SK-N-SH (cell line): ENCODE data around the gene APEX2.

Experiments
- CTCF ChIP-seq: fragments of 200-600 bp; sonication (generic); IDR thresholded peaks from 2 replicates; pipeline ENCODE4 v1.6.1; 2017; ENCODE audit warnings: antibody characterized with exemption, mild to moderate bottlenecking, moderate library complexity
- GABPA ChIP-seq: IDR thresholded peaks from 2 replicates; pipeline ENCODE4 v1.4.0; 2012; ENCODE audit warnings: low read depth, mild to moderate bottlenecking
- GATA2 ChIP-seq: sonication (generic); formaldehyde crosslinking; IDR thresholded peaks from 2 replicates; pipeline ENCODE4 v1.5.0; 2020; ENCODE audit warnings: mild to moderate bottlenecking, missing genetic modification reagents
- MAX ChIP-seq: IDR thresholded peaks from 2 replicates; pipeline ENCODE4 v1.4.0; 2012; ENCODE audit warnings: low read depth
- MXI1 ChIP-seq: IDR thresholded peaks from 2 replicates; pipeline ENCODE4 v1.6.1; 2012; ENCODE audit warnings: mild to moderate bottlenecking, low read depth, low read length, improper control_type of control experiment
- PBX3 ChIP-seq: IDR thresholded peaks from 2 replicates; pipeline ENCODE4; 2012
- POLR2AphosphoS5 ChIP-seq: IDR thresholded peaks from 2 replicates; pipeline ENCODE4 v1.6.1; 2012; ENCODE audit warnings: low read depth, low read length
- RAD21 ChIP-seq: IDR thresholded peaks from 2 replicates; pipeline ENCODE4 v1.6.1; 2012; ENCODE audit warnings: mild to moderate bottlenecking, low read length
- RFX5 ChIP-seq: IDR thresholded peaks from 2 replicates; pipeline ENCODE4 v1.6.1; 2012; ENCODE audit warnings: mild to moderate bottlenecking, improper control_type of control experiment, low read length
- RXRA ChIP-seq: IDR thresholded peaks from 2 replicates; pipeline ENCODE4 v1.4.0; 2012; ENCODE audit warnings: low read depth, mild to moderate bottlenecking, borderline replicate concordance
- SIN3A ChIP-seq: IDR thresholded peaks from 2 replicates; pipeline ENCODE4 v1.6.1; 2012; ENCODE audit warnings: low read depth, mild to moderate bottlenecking, low read length, moderate library complexity, borderline replicate concordance
- SMC3 ChIP-seq: IDR thresholded peaks from 2 replicates; pipeline ENCODE4 v1.6.1; 2012; ENCODE audit warnings: low read depth, low read length, improper control_type of control experiment
- TCF12 ChIP-seq: IDR thresholded peaks from 2 replicates; pipeline ENCODE4 v1.4.0; 2012
- YY1 ChIP-seq: IDR thresholded peaks from 2 replicates; pipeline ENCODE4 v1.4.0; 2012; ENCODE audit warnings: low read depth, mild to moderate bottlenecking

GRCh38 chrX:55007656-55008055 lies 7.5 kb downstream of the APEX2 start:
- TF ChIP-seq GABPA (no peak), RXRA (no peak), CTCF (no peak), POLR2AphosphoS5 (no peak), RFX5 (no peak), MXI1 (no peak), SMC3 (no peak), SIN3A (no peak), PBX3 (no peak), YY1 (no peak), TCF12 (no peak), GATA2 (CRISPR knock-in tag) (no peak), RAD21 (no peak), MAX (no peak)
